Measurements from ENCODE around the gene COL4A2.

Gene COL4A2

GRCh38 chr13:110359840-110360301, 52.8 kb downstream of the COL4A2 start:
- FAIRE-seq, result no peak

- no peak for FAIRE-seq
Observed at GRCh38 chr13:110360598-110360997, 53.5 kb downstream of the COL4A2 start.

GRCh38 chr13:110361365-110361911, 54.4 kb downstream of the COL4A2 start:
- no peak for FAIRE-seq

GRCh38 chr13:110363010-110363409, 55.9 kb downstream of the COL4A2 start:
- FAIRE-seq, result no peak

GRCh38 chr13:110364081-110364480, 57.0 kb downstream of the COL4A2 start:
- no peak for FAIRE-seq

- FAIRE-seq, result no peak
Observed at GRCh38 chr13:110365876-110366275, 58.8 kb downstream of the COL4A2 start.

- FAIRE-seq, result no peak
Observed at GRCh38 chr13:110366733-110367132, 59.6 kb downstream of the COL4A2 start.

- no peak for FAIRE-seq
Observed at GRCh38 chr13:110367620-110368019, 60.5 kb downstream of the COL4A2 start.

GRCh38 chr13:110368408-110368807, 61.3 kb downstream of the COL4A2 start:
- FAIRE-seq, result no peak

GRCh38 chr13:110369400-110369799, 62.3 kb downstream of the COL4A2 start:
- no peak for FAIRE-seq

GRCh38 chr13:110371550-110372465, 64.7 kb downstream of the COL4A2 start:
- no peak for FAIRE-seq

- FAIRE-seq, result no peak
Observed at GRCh38 chr13:110372676-110373075, 65.6 kb downstream of the COL4A2 start.

- no peak for FAIRE-seq
Observed at GRCh38 chr13:110373617-110374016, 66.5 kb downstream of the COL4A2 start.

GRCh38 chr13:110374431-110375370, 67.6 kb downstream of the COL4A2 start:
- FAIRE-seq, result no peak

- no peak for FAIRE-seq
Observed at GRCh38 chr13:110376120-110376519, 69.0 kb downstream of the COL4A2 start.

GRCh38 chr13:110377178-110377825, 70.2 kb downstream of the COL4A2 start:
- FAIRE-seq, result peak; percentile 43

GRCh38 chr13:110377826-110378201, 70.7 kb downstream of the COL4A2 start:
- no peak for FAIRE-seq

- no peak for FAIRE-seq
Observed at GRCh38 chr13:110379358-110379757, 72.3 kb downstream of the COL4A2 start.

- no peak for FAIRE-seq
Observed at GRCh38 chr13:110379905-110380341, 72.8 kb downstream of the COL4A2 start.

- FAIRE-seq, result no peak
Observed at GRCh38 chr13:110380359-110381028, 73.4 kb downstream of the COL4A2 start.

GRCh38 chr13:110381029-110381360, 73.9 kb downstream of the COL4A2 start:
- FAIRE-seq, result no peak

GRCh38 chr13:110382229-110382628, 75.1 kb downstream of the COL4A2 start:
- no peak for FAIRE-seq

Data from islet of Langerhans (tissue), 1 donor.